Measurements from ENCODE around the gene UBE2J2.

Gene UBE2J2

DNA sequence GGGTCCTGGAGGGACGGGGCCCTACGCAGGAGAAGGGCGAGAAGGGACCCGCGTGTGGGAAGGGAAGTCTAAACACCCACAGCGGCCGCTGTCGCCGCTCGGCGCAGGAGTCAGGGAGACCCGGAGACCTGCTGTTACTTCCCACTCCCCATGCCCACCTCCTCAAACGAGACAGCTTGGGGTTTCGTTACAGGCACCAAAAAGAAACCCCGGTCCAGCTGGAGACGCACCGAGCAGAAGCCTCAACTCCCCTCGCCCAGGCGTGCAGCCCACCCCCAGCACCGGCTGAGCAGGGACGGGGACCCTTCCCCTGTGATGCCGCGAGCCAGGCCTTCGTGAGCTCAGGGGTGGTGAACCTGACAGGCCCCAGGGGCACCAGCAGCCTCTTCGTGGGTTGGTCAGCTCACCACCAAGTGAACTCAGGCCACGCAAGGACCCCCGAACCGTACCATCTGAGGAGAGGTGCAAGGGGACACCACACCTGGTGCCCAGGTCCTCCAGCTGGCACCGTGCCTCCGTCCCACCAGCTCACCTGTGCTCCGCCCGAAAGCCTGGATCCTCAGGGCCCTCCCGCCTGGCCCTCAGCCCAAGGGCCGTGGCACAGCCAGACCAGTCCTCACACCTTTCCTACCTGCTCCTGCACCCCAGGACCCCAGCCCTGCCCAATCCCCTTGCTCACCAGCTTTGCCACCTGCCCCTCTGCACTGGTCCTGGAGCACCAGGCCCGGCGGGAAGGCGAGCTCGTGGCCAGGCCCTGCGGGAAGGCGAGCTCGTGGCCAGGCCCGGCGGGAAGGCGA, 46.9 kb downstream of the UBE2J2 start:
- DNase-seq (ENCODE audit: low read depth): no peak

DNA sequence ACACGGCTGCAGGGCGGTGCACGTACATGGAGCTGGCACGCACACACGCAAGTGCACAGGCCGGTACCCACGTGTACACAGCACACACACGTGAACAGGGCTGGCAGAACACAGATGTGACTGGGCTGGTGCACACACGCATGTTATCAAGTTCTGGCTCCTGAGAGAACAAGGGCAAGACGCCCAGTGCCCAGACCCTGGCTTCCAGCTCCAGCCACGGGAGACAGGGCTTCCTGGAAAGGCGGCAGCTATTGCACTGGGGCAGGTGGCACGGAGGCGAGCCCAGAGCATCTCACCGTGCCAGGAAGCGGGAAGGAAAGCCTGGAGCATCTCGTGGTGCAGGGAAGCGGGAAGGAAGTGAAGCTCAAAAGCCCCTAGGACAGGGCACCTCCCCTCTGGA, 47.7 kb downstream of the UBE2J2 start:
- no peak for DNase-seq (ENCODE audit: low read depth)

DNA sequence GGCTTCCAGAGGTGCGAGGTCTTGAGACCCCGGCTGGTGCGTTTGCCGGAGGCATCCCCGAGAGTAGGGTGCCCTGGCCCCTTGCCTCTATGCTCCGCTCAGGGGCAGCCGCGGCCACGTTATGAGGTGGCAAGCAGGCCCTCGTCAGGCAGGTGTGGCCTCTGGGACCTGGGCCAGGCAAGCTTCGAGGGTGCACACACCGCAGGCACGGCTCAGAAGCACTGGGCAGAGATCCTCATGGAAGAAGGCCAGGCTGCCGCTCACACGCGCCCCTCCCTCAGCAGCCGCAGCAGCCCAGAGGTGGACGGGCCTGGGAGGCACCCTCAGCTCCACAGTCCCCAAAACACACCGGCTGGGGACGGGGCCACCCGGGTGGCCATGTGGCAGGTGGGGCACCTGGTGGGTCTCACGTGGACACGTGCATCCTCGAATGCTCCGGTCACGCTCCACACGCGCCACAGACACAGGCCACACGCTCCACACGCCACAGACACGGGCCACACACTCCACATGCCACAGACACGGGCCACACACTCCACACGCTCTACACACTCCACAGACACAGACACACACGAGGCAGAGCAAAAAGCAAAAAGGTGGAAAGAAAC, 48.3 kb downstream of the UBE2J2 start:
- DNase-seq (ENCODE audit: low read depth): no peak

DNA sequence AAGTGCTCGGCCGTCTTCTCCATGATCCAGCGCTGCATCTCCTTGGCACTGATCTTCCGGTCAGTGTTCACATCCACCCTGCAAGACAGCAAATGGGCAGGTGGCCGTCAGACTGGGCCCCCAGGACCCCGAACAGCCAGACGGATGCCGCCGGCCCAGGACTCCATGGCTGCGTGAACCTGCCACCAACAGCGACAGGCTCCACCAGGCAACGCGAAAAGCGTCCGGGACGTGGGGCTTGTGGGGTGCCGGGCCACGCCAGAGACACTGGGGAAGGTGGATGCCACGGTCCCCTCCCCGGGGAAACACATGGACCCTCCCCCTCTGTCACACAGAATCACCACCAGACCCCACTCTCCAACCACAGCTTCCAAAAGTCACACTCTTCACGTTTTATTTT, 49.8 kb downstream of the UBE2J2 start:
- no peak for DNase-seq (ENCODE audit: low read depth)

DNA sequence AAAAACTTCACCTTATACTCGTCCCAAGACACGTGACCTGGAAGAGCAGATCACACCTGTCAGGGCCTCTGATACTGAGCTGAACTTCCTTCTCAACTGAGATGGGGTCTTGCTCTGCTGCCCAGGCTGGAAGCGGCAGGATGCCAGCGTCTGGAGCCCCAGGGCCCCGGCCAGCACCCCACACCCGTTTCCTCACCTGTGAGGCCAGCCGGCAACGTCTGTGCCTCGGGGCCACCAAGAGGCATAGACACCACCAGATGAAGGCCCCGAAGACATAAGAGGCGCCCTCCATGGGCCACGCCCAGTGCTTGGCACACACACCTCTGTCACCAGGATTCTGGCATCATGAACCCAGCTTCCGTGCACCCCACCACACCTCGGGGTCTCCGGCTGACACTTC, 50.3 kb downstream of the UBE2J2 start:
- DNase-seq (ENCODE audit: low read depth): no peak

DNA sequence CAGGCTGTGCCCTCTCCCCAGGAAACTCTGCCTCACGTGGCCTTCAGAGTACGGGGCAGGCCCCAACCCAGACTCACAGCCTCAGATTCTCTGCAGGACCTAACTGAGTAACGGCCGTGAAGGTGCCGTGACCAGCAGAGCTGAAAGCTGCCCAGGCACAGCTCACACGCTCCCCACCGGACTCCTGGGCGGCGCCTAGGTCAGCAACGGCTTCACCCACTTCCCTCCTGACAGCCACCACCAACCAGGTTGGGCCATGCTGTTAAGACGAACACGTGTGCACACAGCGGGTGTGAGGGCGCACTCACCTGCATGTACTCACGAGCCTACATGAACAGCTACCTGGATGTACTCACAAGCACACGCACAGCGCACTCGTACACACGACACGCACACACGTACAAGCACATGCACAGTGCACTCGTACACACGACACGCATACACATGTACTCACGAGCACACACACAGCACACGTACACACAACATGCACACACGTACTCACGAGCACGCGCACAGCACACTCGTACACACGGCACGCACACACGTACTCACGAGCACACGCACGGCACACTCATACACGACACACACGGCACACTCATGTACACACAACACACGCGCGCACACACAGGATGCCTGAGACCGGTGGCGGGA, 51.0 kb downstream of the UBE2J2 start:
- no peak for DNase-seq (ENCODE audit: low read depth)

DNA sequence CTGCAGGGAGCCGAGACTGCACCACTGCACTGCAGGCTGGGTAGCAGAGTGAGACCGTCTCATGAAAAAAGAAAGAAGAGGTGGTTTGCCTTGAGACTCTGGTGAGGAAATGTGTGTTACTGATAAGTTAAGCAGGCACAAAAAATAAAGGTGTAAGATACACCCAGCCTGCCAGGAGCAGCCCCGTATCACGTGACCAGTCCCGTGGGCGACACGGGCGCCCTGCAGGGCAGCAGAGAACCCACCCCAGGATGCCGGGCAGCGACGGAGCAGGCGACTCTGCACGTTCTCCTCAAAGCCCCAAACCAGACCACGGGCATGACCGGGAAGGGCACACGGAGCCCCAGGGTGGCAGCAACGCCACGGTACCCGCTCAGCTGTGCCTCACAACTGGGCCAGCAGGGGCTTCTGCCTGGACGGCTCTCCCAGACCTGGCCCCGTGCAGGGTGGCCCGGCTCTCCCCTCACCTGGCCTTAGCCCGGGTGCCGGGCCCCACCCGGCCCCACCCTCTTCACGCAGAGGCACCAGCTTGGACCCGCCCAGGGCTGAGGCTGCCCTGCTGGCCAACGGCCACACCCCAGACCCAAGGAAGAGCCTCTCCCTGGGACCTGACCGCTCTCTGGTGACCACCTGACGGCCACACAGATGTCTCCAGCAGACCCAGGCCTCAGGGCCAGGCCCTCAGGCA, 51.6 kb downstream of the UBE2J2 start:
- DNase-seq (ENCODE audit: low read depth): no peak

DNA sequence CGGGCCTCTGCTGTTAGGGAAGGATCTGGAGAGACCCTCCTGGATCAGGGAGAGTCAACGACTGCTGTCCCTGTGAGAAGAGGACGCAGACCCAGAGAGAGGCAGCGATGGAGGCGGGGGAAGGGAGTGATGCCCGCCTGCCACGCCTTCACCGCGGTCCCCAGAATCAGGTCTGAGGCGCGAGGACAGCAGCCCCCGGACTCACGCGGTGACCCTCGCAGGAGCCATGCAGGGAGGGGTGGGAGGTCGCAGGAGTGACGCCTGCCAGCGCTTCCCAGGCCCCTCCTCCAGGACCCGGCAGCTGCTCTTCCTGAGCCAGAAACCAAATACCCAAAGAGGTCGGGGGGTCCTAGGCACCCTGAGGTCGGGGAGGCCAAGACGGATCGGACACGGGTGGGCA, 53.5 kb downstream of the UBE2J2 start:
- DNase-seq (ENCODE audit: low read depth): no peak

DNA sequence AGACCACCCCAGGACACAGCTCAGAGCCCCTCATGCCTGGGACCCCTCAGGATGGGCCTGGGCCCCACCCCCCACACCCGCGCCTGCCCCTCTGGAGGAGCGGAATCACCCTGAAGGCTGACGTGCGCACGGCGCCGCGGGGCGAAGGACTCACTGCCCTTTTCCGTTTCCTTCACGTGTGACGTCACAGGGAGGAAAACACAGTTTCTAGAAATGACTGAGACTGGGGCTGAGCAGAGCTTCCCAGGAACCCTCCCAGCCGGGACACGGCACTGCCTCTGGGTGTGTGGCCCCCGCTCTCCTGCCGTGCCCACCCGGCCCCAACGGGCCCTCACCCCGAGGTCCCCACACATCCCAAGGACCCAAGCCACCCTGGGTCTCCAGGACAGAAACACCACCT, 54.3 kb downstream of the UBE2J2 start:
- no peak for DNase-seq (ENCODE audit: low read depth)

DNA sequence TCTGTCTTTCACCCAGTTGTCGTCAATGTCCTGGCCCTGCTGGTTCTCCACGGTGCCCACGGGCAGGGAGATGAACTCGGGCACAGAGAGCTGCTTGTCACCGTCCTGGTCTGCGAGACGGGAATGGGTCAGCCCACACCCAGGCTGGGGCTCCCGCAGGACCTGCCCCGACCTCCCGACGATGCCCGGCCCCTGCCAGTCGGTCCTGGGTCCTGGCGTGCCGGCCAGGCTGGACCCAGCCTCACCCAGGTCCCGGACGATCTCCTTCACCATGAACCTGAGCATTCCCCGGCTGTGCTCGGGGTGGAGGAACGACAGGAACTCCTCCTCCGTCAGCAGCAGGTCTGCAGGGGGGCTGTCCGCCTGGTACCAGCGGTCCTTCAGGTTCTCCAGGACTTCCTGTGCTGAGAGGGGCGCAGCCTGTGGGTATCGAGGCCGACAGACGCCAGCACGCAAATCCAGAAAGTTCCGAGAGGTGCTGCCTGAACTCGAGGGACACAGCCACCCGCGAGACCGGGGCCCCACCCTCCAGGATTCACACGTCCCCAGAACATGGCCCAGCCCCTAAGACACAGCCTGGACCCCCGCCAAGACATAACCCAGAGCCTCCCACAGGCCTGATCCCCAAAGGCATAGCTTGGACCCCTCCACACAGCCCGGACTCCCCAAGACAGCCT, 55.0 kb downstream of the UBE2J2 start:
- no peak for DNase-seq (ENCODE audit: low read depth)

DNA sequence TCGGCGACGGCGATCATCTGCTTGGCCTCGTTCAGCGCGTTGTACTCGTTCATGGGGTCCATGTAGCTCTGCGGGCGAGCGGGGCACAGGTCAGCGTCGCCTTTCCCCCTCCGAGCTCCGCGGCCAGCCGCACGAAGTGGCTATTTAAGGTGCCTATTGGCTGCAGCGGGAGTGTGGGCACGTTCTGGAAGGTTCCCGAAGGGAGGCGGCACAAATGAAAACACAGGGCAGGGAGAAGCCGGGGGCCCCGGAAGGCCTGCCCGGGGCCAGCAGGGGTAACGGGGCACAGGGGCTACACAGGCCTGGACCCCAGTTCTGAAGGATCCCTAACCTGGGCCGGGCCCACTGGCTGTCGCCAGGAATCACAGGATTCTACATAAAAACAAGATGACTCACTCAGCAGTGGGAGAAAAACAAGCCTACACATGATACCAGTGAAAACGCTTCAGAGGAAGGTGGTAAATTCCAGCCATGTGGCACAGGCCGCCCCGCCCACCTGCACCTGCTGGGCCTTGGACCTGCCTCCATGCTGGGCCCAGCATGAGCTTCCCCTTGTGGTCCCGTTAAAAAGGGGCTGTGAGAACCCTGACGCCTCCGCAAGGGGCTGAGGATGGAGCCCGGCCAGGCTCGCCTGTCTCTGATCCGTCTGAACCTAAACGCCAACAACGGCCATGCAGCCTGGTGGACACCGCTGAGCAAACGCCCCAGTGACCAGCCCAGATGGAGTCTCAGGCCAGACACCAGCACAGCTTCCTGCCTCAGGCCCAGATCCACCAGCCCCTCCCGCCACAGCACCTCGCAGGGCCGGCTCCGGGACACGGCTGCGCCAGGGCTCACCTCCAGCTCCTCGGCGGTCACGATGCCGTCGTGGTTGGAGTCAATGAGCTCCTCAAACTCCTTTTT, 55.8 kb downstream of the UBE2J2 start:
- DNase-seq (ENCODE audit: low read depth): no peak

DNA sequence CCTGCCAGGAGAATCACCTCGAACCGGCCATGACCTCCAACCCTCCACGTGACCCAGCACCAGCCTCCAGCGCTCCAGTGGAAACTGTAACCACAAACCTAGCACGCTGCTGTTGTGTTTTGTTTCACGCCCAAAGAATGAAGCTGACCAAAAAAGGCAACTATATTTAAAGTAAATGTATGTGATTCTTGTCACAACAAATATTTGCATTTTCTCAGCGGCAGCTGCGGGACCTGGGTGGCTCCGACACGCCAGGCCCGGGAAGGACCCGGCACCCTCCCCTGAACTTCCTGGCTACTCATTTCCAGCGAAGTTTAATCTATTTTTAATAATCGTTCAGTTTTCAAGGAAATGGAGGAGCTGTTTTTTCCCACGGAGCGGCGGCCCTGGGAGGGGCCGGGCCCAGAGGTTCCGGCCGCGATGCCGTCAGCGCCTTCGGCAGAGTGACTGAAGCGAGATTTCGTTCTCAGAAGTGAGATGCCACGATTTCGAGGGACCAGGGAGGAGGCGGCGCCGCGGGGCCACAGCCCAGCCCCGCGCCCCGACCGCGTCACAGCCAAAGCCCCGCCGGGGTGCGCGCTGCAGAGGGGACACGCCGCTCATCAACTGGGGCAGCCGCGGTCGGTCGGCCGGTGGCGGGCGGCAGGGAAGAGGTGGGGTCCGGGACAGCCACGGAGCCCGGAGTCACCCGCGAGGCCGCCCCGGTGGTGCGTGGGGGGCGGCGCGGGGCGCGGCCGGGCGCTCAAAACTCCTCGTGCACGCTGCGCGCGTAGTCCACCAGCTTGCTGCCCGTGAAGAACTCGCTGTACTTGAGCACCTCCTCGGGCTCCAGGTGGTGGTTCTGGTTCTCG, 56.7 kb downstream of the UBE2J2 start:
- DNase-seq (ENCODE audit: low read depth): no peak

DNA sequence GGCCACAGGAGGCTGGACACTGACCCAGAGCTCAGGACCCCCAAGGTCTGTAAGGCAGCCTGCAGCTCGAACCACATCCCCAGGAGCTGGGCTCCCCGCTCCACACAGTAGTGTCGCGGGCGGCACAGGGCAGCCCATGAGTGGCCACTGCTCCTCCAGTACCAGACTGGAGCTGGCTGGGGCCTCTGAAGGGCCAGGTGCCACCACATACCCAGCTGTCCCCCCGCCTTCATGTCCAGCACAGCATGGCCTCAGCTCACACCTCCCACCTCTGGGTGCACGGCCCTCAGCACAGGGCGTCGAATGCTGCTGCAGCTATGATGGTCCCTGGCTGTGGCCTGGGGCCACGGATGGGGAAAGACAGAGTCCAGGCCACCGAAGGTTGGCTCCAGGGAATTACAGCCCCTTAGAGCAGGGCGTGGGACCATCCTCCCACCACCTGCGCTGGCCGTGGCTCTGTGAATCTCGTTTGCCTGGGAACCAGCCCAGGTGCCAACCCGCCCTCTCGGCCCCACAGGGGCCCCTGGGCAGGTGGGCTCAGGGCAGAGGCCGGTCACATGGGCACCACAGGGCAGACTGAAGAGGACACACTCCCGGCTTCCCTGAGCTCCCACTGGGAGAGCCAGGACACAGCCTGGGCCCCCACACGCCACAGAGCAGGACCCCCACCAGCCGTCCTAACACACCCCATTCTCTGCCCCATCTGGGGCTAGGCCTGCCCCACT, 57.6 kb downstream of the UBE2J2 start:
- no peak for DNase-seq (ENCODE audit: low read depth)

DNA sequence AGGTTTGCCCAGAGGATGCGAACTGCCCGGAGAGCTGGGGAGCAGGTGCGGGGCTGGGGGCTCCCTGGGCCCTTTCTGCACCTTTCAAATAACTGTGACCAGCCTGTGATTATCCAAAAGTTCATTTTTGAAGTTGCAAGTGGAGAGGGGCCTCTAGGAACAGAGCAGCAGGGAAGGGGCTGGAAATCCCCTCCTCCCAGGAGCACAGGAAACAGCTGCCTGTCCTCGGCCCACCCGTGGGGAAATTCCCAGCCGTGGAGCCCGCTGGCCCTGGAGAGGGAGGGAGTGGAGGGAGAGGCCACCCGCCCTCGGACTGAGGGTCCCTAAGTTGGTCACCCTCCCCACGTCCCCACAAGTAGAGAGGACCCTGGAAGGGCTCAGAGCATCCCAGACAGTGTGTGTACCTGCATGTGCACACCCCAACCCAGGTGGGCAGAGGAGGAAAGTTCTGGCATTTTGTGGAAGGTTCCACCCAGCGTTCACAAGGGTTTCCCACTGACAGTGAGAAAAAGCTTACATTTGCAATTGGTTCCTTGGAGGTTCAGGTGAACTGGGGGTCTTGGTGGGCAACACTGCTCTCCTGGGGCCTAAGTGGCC, 58.5 kb downstream of the UBE2J2 start:
- DNase-seq (ENCODE audit: low read depth): no peak

DNA sequence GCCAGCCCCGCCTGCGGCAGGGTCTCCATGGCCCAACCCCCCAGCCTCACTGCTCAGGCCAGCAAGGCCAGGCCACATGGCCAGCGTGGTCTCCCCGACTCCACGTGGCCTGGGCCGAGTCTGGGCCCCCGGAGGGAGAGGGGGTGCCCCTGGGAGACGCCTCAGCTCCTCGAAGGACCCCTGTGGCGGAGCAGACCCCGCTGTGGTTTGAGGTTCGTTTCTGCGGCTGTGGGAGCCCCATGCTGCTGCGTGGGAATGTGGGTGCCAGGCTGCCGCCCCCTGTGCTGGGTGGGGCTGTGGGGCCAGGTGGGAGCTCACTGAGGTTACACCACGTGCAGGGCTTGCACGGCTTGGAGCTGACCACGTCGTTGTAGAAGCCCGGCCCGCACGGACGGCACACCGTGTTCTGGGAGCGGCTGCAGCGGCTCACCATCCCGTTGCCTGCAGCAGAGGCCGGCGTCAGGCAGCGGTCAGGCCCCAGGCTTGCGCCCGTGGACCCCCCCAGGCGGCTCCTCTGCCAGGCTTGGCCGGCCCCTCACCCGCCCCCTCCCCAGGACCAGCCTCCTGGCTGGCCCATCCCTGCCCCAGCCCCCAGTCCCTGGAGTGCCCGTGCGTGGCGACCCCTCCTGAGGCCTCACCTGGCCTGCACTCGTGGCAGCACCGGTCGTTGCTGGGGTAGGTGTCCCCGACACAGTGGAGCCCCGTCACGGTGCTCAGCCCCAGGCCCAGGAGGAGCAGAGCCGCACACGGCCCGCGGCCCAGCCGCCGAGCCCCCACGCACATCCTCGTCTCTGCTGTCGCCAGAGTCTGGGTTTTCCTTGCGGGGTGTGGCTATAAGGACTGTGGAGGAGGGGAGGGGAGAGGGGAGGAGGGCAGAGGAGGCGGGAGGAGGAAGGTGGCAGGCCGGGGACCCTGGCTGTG, 60.0 kb downstream of the UBE2J2 start, which contains the start of gene TNFRSF4:
TSS of gene TNFRSF4 (minus strand) at position 809 of the 921 bp plus-strand sequence. CDS start at position 783, 26 bp downstream.
- DNase-seq (ENCODE audit: low read depth): no peak

DNA sequence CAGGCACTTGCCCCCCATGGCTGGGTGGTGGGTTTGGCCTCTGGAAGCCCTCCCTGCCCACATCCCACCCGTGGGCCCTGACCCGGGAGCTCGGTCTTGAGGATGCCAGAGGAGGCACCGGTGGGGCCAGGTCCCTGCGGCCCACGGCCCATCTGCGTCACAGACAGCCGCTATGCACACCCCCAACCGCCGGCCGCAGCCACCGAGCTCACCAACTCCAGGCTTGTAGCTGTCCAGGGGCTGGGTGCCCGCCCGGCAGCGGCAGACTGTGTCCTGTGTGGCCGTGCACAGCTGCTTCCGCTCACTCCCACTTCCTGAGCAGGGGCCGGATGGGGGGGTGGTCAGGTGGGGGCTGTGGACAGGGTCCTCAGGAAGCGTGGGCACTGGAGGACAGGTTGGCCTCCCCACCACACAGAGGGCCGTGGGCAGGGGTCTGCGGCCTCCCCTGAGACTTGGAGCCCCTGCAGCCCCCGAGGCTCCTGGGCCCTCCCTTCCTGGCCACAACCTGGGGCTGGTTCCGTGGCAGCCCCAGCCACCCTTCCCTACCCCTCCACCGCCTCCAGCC, 60.8 kb downstream of the UBE2J2 start:
- no peak for DNase-seq (ENCODE audit: low read depth)
